ENCODE data around the gene CLEC4E. TPM values are rescaled to one million over a fixed set of nuclear protein-coding genes. Genes with fewer than 3 reads are reported as not detected.

The CLEC4E gene
- total RNA-seq, 1 donor from 2014 or later: not detected

Other genes starting within 250 kb of the CLEC4E start
- not detected in 2 replicates for gene CLEC6A, start 84.9 kb downstream of the CLEC4E start, total RNA-seq
- gene CLEC4D, start 27.4 kb downstream of the CLEC4E start, total RNA-seq: not detected in 2 replicates
- not detected in 2 replicates for gene AICDA, start 72.0 kb upstream of the CLEC4E start, total RNA-seq
- 0.13 TPM in 1 of 2 replicates, not detected in the other for gene MFAP5, start 121.9 kb upstream of the CLEC4E start, total RNA-seq
- gene RIMKLB, start 157.1 kb upstream of the CLEC4E start, total RNA-seq: 31.8 and 56.9 TPM in 2 replicates

Data from dermis microvascular lymphatic vessel endothelial cell (primary cell).